22Rv1 (cell line): ENCODE results near the gene CD300A.

Experiments
- H3K27ac ChIP-seq: fragments of 450-650 bp; 2 replicates; pipeline ENCODE4 v1.5.1; 2017
- CTCF ChIP-seq: fragments of 450-650 bp; IDR thresholded peaks from 2 replicates; pipeline ENCODE4 v1.5.1; 2017; ENCODE audit warnings: mild to moderate bottlenecking
- ZFX ChIP-seq: fragments of 450-650 bp; IDR thresholded peaks from 2 replicates; pipeline ENCODE4 v1.6.1; 2017; ENCODE audit warnings: antibody characterized with exemption, borderline replicate concordance

CD300A gene

GRCh38 chr17:74464730-74465377 is 1.6 kb upstream of the CD300A start:
- H3K27ac ChIP-seq: no peak overlapping the region
- no peak for TF ChIP-seq CTCF
- no peak for TF ChIP-seq ZFX

GRCh38 chr17:74465378-74466110 is 890 bp upstream of the CD300A start:
- H3K27ac ChIP-seq: no peak overlapping the region
- TF ChIP-seq ZFX: no peak
- TF ChIP-seq CTCF: no peak

DNA sequence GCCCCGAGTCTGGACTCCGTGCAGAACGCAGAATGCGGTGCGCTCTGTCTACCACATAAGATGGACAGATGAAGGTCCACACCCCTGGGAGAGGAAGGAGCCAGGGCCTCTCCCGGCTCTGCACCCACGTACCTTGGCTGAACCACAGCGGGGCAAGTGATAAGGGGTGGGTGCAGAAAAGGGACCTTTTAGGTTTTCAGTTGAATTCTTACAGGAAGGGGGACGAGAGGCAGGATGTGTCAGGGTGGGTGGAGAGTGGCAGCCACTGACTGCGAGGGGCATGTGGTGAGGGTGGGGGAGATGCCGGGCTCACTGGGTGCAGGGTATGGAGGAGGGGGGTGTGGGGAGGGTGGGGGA is 372 bp downstream of the CD300A start:
- no peak overlapping the region for H3K27ac ChIP-seq

GRCh38 chr17:74467221-74467951 is 952 bp downstream of the CD300A start:
- TF ChIP-seq CTCF: no peak
- no peak for TF ChIP-seq ZFX
- no peak overlapping the region for H3K27ac ChIP-seq

More for the DNA sequence above, 372 bp downstream of the CD300A start:
- TF ChIP-seq CTCF (no peak), ZFX (no peak)

GRCh38 chr17:74471341-74471740 is 4.9 kb downstream of the CD300A start:
- H3K27ac ChIP-seq: no peak overlapping the region
- TF ChIP-seq CTCF: no peak
- TF ChIP-seq ZFX: no peak

- H3K27ac ChIP-seq: no peak overlapping the region
- TF ChIP-seq CTCF (no peak), ZFX (no peak)
These were observed 6.5 kb downstream of the CD300A start for GRCh38 chr17:74472890-74473289.

DNA sequence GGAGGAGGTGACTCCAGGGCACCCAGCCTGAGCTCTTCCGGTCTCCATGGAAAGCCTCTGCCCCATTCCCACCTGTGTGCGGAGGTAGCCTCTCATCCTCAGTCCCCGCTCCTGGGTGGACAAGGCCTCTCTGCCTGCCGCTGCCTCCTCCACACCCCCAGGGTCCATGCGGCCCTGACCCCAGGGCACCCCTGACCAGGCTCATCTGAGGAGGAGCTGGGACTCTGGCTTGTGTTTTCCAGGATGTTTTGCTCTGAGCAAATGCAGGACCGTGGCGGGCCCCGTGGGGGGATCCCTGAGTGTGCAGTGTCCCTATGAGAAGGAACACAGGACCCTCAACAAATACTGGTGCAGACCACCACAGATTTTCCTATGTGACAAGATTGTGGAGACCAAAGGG is 6.9 kb downstream of the CD300A start:
- TF ChIP-seq ZFX: no peak
- no peak for TF ChIP-seq CTCF
- H3K27ac ChIP-seq: no peak overlapping the region
